ENCODE results near the gene AKAP13.

AKAP13 gene

GRCh38 chr15:85380217-85380811, at the start of gene AKAP13:
TSS of gene AKAP13 (plus strand) at chr15:85380603. CDS start at chr15:85485721, 105,118 bp downstream.
- peak within 1 kb of the TSS; percentile 82 for H2AFZ ChIP-seq (ENCODE audit: low read depth, low read length)
- peak within 1 kb of the TSS; percentile 71 for H3K27ac ChIP-seq (ENCODE audit: low read length)
- peaks cover 39% of the 10 kb centered on the region for H4K20me1 ChIP-seq (ENCODE audit: insufficient read depth, low read length)
- H3K4me2 ChIP-seq (ENCODE audit: low read length) = peak within 1 kb of the TSS; percentile 78
- TF ChIP-seq CTCF (IDR thresholded peaks at IDR 0.05; ENCODE audit: low read depth, low read length) (no peak), EZH2phosphoT487 (IDR thresholded peaks at IDR 0.05; ENCODE audit: low read depth) (no peak)
- peaks cover 35% of the 10 kb centered on the region for H3K79me2 ChIP-seq (ENCODE audit: low read length)
- peaks cover 21% of the 10 kb centered on the region for H3K27me3 ChIP-seq (ENCODE audit: low read depth, low read length)
- H3K4me3 ChIP-seq (ENCODE audit: low read length) = peak within 1 kb of the TSS; percentile 84
- H3K4me1 ChIP-seq (ENCODE audit: low read length) = peaks cover 30% of the 10 kb centered on the region
- no peaks in the 10 kb centered on the region for H3K36me3 ChIP-seq (replicated peaks; ENCODE audit: low read depth, low read length)
- H3K9me3 ChIP-seq (ENCODE audit: insufficient read depth, low read length) = no peaks in the 10 kb centered on the region
- peak within 1 kb of the TSS; percentile 68 for H3K9ac ChIP-seq (ENCODE audit: low read length)

- Histone ChIP-seq H3K79me2 (ENCODE audit: low read length) (no peaks in the 10 kb centered on the region), H3K9me3 (ENCODE audit: insufficient read depth, low read length) (peaks cover 7% of the 10 kb centered on the region; the same call in 1 of the 2 replicates), H3K4me1 (ENCODE audit: low read length) (peaks cover 42% of the 10 kb centered on the region), H4K20me1 (ENCODE audit: insufficient read depth, low read length) (no peaks in the 10 kb centered on the region), H3K27ac (ENCODE audit: low read length) (peak overlapping the region; percentile 86), H3K9ac (ENCODE audit: low read length) (peak overlapping the region; percentile 49), H3K36me3 (replicated peaks; ENCODE audit: low read depth, low read length) (peaks cover 2% of the 10 kb centered on the region), H2AFZ (ENCODE audit: low read depth, low read length) (peak overlapping the region; percentile 19), H3K27me3 (ENCODE audit: low read depth, low read length) (peaks cover 13% of the 10 kb centered on the region), H3K4me2 (ENCODE audit: low read length) (peak overlapping the region; percentile 70), H3K4me3 (ENCODE audit: low read length) (peak overlapping the region; percentile 70)
- TF ChIP-seq CTCF (IDR thresholded peaks at IDR 0.05; ENCODE audit: low read depth, low read length) (peak; percentile 77), EZH2phosphoT487 (IDR thresholded peaks at IDR 0.05; ENCODE audit: low read depth) (no peak)
These were observed 49.4 kb upstream of the AKAP13 start for GRCh38 chr15:85330901-85331588.

- Histone ChIP-seq H3K36me3 (replicated peaks; ENCODE audit: low read depth, low read length) (peaks cover 2% of the 10 kb centered on the region), H2AFZ (ENCODE audit: low read depth, low read length) (0 out of 2 replicates have a peak overlapping the region, but pooled peaks have one; percentile 19), H3K9ac (ENCODE audit: low read length) (peak overlapping the region; percentile 21; the same call in 1 of the 2 replicates), H3K4me1 (ENCODE audit: low read length) (peaks cover 42% of the 10 kb centered on the region), H3K4me3 (ENCODE audit: low read length) (peak overlapping the region; percentile 70), H3K79me2 (ENCODE audit: low read length) (no peaks in the 10 kb centered on the region), H3K9me3 (ENCODE audit: insufficient read depth, low read length) (peaks cover 7% of the 10 kb centered on the region; the same call in 1 of the 2 replicates), H3K4me2 (ENCODE audit: low read length) (peak overlapping the region; percentile 70), H3K27ac (ENCODE audit: low read length) (peak overlapping the region; percentile 86), H4K20me1 (ENCODE audit: insufficient read depth, low read length) (no peaks in the 10 kb centered on the region), H3K27me3 (ENCODE audit: low read depth, low read length) (peaks cover 13% of the 10 kb centered on the region)
- no peak for TF ChIP-seq CTCF (IDR thresholded peaks at IDR 0.05; ENCODE audit: low read depth, low read length)
These were observed 48.6 kb upstream of the AKAP13 start for GRCh38 chr15:85331655-85332285.

Measured in OCI-LY3 (cell line).